Activated CD8-positive, alpha-beta memory T cell treated with anti-CD3 and anti-CD28 coated beads, Interleukin-2, amount 50 U/mL, for 24 hours (primary cell): ENCODE measurements around the gene SLIT2.

Experiments
- DNase-seq: peaks from one replicate; pipeline ENCODE4 v3.0.0-alpha.2; 2020; ENCODE audit errors: extremely low read depth

The SLIT2 gene

DNA sequence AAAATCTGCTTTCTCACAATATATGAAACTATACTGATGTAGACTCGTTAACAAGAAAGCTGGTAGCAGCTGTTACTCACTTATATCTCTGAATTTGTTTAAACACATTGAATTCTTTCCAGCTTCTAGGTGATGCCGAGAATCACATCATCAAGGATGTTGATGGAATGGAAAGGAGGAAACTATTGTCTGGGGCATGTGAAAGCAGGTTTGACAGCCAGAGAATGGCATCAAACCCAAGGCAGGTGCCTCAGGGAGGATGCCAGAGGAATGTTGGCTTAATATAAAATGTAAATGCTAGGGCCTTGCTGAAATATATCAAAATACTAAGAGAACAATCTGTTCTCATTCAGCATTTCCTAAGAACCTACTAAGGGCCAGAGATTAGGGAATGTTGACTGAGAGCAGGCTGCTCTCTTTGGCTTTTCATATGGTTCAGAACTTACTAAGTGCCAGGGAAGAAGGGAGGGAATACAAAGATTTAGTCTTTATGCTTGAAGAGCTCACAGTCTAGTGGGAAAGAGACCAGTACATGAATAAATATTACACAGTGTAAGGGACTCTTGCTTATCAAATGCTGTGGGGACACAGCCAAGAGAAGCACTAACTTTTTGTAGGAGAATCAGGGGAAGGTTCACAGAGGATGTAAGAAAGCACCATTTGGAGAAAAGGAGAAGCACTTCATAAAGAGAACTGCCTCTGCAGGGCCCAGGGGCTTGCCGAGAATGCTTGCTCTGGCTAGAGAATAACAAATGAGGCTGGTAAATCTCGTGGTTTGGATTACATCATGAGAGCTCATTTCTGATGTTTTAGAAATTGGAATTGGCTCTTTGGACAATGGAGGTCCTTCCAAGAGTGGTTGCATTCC is 14.7 kb downstream of the SLIT2 start:
- DNase-seq = no peak

DNA sequence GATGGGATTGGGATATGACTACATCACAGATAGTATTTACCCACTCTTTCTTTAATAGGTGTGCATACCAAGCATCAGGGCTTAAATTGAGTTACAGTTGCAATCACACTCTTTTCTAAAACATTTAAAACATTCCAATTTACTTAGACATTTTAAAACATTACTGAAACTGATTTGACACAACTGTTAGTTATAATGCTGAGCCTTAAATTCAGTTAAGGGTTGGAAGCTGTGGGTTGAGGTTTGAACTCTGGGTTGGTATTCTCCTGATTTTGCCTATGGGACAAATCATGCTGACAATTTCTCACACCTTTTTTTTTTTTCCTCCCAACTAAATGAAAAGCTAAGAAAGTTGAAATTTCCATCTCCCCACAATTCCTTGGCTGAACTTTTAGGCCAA is 16.3 kb downstream of the SLIT2 start:
- DNase-seq = no peak

DNA sequence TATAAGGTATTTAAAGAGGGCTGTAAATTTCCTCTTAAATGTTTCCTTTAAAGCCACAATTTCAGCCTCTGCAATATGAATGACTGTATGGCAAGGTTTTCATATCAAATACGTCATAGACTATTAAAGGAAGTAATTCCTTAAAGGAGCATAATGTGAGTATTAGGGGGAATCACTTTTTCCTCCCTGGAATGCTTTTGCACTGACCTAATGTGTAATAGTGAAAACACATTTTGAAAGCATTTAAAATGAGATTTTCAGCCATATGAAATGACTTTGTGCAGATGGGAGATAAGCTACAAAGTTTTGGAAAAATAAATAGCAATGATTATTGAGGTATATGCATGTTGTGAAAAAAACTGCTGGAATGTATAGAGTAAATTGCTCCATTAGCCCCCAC is 17.6 kb downstream of the SLIT2 start:
- DNase-seq = no peak

DNA sequence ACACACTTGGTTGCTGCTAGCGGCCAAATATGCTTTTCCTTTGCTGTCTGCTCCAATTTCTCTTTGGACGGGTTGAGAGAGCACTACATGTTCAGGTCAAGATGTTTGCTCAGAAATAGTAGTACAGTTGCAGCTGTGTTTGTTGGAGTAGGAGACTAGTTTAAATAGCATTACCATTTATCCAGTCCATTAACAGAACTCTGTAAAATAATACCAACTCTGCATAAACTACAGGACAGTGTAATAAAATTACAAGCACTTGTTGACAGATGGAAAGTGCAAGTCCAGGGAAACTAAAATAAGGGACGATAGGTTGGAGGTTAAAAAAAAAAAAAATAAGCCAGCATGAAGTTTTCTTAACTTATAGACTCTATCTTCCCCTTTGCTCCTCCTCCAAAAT is 20.2 kb downstream of the SLIT2 start:
- DNase-seq = no peak

DNA sequence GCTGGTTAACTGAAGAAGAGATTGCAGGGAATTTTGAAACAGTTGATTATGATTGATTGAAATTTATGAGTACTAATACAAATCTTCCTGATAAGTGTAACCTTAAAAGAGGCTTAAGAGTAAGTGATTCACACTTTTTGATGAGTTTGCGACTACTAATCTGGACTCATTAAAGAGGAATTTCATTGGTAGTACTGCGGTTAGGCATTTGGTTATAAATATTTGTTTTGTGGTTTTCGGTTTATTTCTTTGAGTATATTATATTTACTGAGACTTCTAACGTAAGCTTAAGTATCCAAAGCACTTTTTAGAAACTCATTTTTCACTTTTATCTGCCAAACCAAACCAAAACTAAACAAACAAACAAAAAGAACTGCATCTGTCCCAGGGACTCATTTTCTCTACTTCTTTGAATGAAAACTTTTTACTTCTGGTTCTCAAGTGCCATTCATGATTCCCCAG is 20.7 kb downstream of the SLIT2 start:
- no peak for DNase-seq

DNA sequence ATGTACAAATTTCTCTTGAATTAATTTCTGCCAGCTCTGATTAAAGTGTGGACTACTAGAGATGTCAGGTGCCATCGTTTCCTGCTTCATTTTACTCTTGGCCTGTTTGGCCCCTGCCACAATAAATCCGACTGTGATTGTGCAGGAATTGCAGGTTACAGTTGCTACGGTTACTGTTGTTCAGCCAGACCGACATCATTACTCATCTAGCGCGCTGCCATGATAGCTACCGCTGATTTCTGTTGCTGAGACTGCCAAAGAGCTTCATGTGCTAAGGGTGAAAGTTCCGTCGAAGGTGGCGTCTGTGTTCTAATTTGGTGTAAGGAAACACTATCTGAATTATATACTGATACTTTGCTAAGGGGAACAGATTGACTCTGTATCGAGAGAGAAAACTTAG is 22.1 kb downstream of the SLIT2 start:
- no peak for DNase-seq

DNA sequence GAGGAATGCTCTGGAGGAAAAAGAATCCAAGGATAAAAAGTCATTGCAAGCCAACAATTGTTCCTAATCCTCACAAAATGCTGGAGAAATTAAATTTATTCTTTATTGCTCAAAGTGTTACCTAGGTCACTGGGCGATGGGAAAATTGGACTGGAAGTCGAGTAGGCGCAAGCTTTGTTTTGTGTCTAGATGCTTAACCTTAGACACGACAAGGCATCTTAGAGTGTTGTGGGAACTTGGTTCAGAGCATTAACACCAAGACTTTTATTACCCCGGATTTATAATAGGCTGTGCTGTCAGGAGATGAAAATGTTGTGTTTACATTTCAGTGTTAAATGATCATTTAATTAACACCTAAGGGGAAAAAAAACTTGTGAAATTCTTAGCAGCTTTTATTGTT is 25.1 kb downstream of the SLIT2 start:
- no peak for DNase-seq

DNA sequence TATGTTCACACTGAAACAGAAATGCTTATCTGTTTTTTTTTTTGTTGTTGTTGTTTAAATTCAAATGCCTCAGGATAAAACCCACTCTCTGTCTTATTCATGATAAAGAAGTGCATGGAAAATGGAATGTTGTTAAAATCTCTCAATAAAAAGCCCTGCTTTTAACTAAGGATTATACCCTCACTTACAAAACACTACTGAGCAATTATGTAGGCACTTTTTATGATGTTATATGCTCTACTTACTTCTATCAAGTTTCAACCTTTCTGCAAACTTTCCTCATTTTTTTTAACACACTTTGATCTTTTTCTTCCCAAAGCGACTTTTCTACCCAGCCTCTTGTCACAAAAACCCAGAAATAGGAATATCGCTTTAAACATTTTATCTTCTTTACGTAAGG is 26.5 kb downstream of the SLIT2 start:
- no peak for DNase-seq

DNA sequence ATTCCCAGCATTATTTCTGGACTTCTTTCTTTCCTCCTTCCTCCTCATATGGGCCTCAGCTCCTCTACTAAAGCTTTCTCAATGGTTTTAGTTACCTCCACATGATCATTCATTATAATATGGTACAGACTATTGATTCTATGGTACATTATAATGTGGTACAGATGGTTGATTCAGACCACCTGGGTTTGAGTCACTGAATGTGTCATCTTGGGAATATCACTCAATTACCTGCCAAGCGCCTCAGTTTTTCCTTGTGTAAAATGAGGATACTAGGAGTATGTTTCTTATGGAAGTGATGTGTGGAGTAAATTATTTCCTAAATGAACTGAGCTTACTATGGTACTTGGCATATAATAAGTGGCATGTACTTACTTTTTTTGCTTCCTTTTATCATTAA is 27.7 kb downstream of the SLIT2 start:
- no peak for DNase-seq

DNA sequence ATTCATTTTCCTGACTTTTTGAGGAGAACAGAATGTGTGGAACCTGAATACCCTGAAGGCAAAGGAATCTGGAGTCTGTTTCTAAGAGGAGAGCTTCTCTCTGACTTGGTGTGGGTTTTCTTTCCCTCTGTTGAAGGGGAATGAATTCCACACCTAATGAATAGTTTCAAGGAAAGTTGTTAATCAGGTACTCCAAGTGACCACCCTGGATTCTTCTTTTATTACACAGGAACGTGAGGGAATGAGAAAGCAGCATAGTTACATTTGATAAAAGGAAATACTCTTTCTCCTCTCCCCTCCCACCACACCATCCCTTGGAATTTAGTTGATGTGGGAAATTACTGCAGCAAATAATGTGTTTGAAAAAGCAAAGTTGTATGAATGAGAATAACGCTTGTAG is 29.7 kb downstream of the SLIT2 start:
- DNase-seq = no peak

DNA sequence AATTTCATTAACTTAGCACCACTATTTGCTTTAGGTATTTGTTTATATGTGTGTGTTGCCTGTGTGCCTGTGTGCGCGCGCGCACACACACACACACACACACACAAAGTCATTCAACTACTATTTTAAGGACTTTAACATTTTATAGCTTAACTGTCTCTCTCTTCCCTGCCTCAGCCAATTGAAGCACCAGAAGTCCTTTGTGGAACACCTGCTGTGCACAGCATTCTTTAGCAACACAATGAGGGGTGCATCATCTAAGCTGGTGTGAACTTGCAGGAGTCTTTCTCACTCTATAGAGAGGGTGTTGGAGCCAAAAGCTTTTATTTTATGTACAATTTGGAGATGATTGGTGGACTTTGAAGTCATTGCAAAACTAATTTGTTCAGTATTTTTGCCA is 31.3 kb downstream of the SLIT2 start:
- DNase-seq = no peak

DNA sequence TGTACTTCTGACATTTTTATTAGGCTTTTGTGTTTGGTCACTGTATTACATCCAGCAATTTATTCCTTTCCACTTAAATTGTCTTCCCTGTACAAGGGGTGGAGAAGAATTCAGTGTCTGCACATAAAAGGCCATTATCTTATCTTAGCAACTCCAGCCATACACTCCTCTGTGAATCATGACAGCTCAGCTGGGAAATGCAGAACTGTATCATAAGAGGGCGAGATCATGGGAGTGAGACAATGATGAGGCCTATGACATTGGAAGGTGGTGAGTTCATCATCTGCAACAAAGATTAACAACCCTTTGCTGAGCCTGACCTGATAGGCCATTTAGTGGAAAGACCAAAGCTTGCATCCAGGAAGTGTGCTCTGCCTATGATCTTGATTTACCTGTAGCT is 33.3 kb downstream of the SLIT2 start:
- no peak for DNase-seq

DNA sequence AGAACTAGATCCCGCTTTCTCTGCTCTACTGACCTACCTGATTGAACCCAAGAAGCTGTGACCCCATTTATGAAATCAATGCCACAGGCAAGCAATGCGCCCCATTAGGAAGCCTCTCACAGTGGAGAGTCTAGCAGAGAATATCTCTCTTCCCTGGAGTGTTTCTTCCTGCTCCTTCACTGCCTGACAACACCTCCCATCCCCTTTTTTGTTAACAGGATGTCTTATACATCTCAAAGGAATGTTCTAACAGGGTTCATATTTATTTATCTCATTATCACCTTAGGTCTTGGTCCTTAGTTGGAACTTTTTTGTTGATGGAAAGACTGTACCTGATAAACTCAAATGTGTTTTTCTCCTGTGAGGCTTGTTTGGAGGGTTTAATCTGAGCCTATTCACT is 35.5 kb downstream of the SLIT2 start:
- no peak for DNase-seq

DNA sequence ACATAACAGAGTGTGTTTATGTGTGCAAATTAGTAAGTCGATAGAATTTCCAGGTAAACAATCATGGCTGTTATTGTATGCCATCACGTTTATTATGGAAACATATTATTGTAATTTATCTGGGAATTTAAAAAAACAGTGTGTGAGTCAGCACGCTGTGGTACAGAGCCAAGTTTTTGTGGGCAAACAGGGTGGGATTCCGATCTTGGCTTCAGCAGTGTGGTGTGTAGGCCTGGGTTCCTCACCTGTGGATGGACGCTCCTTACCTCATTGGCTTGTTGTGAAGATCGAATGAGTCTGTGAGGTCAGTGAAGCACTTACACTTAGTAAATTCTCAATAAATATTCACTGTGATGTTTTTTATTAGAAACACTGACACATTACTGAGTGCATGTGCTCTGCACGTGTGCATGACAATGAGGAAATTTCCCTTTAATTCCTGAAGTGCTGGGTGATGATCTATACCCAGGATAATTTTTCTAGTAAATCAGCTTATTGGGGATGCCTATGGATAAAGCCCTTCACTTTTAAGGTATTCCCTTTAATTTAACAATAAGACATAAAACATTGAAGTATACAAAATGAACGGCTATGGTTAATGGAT is 36.4 kb downstream of the SLIT2 start:
- no peak for DNase-seq

DNA sequence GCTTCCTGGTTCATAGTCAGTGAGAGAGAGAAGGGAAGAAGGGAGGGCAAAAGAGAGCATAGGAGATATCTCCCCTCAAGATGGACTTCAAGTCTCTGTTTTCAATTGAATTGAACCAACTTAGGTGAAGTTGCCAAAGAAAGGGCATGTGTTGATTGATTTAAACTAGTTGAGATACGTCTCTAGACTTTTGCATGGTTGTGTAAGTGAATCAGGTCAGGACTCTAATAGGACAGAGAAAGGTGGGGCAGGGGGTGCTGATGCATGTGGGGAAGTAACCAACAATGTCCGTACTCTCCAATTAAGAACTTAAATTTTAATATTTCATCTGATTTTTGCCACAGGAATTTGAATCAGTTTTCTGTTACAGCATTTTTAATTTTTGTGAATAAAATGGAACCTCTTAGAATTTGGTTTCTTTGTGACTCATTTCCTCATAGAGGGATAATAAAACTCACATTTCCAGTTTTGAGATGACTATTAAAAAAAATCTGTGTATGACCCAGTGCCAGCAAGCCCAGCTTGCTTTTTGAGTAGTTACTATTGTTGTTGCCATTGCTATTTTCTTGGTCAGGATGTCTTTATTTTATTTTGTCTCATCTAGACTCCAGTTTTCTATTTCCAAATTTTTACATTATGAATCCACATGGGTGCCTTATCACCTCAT is 37.3 kb downstream of the SLIT2 start:
- DNase-seq = no peak

DNA sequence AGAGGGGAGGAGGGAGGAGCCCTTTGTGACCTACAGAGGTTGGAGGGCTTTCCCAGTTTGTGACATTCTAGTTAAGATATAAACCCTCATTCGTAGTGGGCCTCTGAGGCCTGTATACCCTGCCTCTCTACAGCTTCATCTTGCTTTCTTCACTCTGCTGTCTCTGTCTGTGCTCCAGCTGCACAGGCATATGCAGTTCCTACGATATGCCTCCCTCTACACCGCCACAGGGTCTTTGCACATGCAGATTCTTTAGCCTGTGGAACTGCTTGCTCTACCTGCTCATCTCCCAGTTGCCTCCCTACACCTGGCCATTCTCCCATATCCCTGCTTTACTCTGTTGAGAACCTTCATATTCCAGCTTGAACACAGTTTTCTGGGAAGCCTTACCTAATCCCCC is 38.1 kb downstream of the SLIT2 start:
- DNase-seq = no peak

DNA sequence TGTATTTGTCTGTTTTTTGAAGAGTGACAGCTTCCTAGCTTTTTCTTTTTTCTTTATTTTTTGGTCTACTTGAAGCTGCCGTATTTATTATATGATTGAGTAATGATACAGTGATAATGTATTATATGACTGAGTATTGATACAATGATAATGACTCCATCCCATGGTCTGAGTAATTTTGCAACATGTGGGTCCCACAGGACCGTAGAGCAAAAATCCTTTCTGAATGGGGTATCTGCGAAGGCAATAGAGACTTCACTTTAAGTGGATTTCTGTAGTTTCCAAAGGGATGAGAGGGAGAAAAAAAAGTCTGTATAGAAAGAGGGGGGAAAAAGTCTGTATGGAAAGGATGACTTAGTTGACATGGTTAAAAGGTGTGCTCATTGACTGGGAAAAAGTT is 41.0 kb downstream of the SLIT2 start:
- DNase-seq = no peak

DNA sequence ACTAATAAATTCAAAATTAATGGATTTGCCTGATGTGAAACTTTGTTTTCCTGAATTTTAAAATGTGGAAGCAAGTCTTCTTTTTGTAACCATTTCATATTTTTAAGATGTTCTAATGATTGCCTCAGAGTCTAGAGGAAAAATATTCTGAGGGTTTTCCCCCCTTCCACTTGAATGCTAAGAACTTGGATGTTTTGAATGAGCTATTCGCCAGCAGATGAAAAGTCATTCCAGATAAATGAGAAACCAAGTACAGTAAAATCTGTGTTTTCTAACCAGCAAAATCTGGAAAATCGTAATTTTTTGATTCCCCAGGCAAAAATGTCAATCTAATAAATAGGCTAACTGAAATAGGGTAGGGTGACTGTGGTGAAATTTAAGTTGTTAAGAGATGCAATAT is 45.6 kb downstream of the SLIT2 start:
- no peak for DNase-seq

DNA sequence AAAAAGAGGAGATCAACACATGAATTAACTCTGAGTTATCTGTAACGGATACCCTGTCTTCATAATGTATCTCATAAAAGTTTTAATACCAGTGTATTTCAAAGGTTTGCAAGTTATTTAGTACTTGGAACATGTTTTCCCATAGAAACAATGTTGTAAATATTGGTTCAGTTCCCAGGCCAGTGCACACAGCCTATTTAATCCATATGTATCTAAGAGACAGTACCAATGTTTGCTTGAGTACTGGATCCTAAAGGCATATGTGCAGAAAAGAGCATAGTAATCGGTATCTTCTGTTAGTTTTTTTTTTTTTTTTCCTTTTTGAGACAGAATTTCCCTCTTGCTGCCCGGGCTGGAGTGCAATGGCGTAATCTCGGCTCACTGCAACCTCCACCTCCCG is 46.1 kb downstream of the SLIT2 start:
- DNase-seq = no peak

DNA sequence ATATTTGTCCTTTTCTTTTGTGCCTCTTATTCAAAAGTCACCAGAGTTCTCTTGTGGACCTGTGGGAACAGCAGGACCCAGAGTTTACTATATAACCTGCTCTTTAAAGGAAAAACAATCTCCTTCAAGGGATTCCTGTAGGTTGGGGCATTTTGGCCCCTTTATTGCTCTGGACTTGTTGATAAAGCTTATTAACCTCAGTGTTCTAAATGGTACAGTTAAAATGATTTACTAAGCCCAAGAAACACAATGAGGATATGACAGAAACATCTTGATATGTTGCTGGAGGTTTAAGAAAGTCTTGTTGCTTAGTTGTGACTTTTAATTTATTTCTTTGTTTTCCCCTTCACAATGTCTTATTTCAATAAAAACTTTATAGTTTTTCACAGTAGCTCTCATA is 46.8 kb downstream of the SLIT2 start:
- DNase-seq = no peak

DNA sequence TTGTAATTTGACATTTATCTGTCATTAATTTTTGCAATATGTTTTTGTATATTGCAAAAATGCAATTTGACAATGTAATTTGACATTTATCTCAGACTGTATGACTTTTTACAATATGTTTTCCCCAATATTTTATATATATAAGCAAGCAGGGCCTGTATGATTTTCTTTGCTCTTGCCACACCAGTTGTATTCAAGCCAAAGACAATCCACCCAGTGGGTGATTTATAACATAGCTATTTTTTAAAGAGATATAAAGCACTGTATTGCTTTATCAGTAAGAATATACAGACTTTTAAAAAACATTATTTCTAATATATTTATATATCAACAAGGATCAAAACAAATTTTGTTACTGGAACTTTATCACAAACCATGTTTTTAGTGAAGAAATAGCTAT is 47.3 kb downstream of the SLIT2 start:
- DNase-seq = no peak

DNA sequence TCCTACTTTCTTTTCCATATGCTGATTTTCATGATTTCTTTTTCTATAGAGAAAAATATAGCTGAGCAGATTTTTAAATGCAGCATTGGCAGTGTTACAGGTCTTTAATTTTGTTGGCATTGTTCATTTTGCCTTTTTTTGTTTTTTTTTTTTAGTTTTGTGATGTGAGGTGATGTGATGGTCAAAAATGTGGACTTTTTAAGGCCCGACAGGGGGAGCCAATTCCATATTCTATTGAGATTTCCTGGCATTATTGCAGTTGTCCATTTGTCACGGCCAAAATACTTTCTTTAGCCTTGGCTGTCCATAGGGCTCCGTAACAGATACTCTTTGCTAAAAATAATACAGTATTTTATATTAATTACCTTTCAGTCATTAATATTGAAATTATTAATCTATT is 47.8 kb downstream of the SLIT2 start:
- DNase-seq = no peak

DNA sequence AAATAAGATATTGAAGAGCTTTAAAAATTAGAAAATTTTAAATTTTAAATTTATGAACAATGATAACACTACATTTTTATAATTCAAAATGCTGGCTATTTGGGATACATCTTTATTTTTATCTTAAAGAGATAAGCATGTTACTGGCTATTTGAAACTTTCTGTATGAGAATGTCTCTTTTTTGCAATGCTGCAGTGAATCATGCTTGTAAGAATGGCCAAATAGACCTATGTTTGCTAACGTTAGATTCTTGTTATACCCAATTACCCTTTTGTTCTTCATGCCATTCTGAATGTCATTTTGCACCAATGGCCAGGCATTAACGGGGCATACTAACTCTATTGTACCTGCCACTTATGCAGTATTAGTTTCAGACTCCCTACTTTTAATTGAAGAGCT is 49.5 kb downstream of the SLIT2 start:
- no peak for DNase-seq
